OCI-LY3 (cell line): Measurements from ENCODE around the gene ATP11B.

Source experiments
- H2AFZ ChIP-seq: fragments of 200-600, 300-600 bp; shearing (Covaris generic); 2 replicates; pipeline ENCODE4 v1.6.0; 2014; ENCODE audit warnings: antibody characterized with exemption, low read depth, low read length
- H3K27ac ChIP-seq: fragments of 200-600, 300-600 bp; sonication (generic); 2 replicates; pipeline ENCODE4 v1.5.1; 2014; ENCODE audit warnings: mild to moderate bottlenecking, low read length, moderate library complexity, mixed read lengths
- H3K27me3 ChIP-seq: fragments of 200-600, 300-600 bp; sonication (generic); 2 replicates; pipeline ENCODE4 v1.6.1; 2014; ENCODE audit warnings: low read depth, low read length, mixed read lengths
- H3K36me3 ChIP-seq: fragments of 200-600, 300-600 bp; sonication (generic); replicated peaks from 2 replicates; pipeline ENCODE3; 2014; ENCODE audit warnings: low read depth, low read length, mixed read lengths
- H3K4me1 ChIP-seq: fragments of 300-600, 200-600 bp; sonication (generic); 2 replicates; pipeline ENCODE4 v1.6.1; 2014; ENCODE audit warnings: low read length, mixed read lengths
- H3K4me2 ChIP-seq: fragments of 200-600, 300-600 bp; sonication (generic); 2 replicates; pipeline ENCODE4 v1.6.1; 2014; ENCODE audit warnings: low read length, mixed read lengths
- H3K4me3 ChIP-seq: fragments of 300-600, 200-600 bp; sonication (generic); 2 replicates; pipeline ENCODE4 v1.5.1; 2014; ENCODE audit warnings: antibody characterized with exemption, mild to moderate bottlenecking, low read length, moderate library complexity
- H3K79me2 ChIP-seq: fragments of 300-600, 200-600 bp; shearing (Covaris generic); 2 replicates; pipeline ENCODE4 v1.6.1; 2014; ENCODE audit warnings: mild to moderate bottlenecking, low read length, mixed read lengths
- H3K9ac ChIP-seq: fragments of 300-600, 200-600 bp; shearing (Covaris generic); 2 replicates; pipeline ENCODE4 v1.6.0; 2014; ENCODE audit warnings: mild to moderate bottlenecking, low read length, moderate library complexity
- H3K9me3 ChIP-seq: fragments of 200-600, 300-600 bp; shearing (Covaris generic); 2 replicates; pipeline ENCODE4 v1.6.1; 2014; ENCODE audit warnings: low read length, mixed read lengths; ENCODE audit not compliant: insufficient read depth
- H4K20me1 ChIP-seq: fragments of 200-600, 300-600 bp; sonication (generic); 2 replicates; pipeline ENCODE4 v1.6.1; 2016; ENCODE audit warnings: low read length, mixed read lengths; ENCODE audit not compliant: insufficient read depth
- CTCF ChIP-seq: fragments of 200-600, 300-600 bp; sonication (generic); IDR thresholded peaks from 2 replicates; pipeline ENCODE4 v1.5.1; 2014; ENCODE audit warnings: antibody characterized with exemption, low read length, low read depth
- EZH2phosphoT487 ChIP-seq: fragments of 200-600 bp; shearing (Covaris generic); IDR thresholded peaks from 2 replicates; pipeline ENCODE4 v1.6.1; 2018; ENCODE audit warnings: antibody characterized with exemption, mixed run types, low read depth

The ATP11B gene

GRCh38 chr3:182784542-182784941, 8.8 kb upstream of the ATP11B start:
- no peaks in the 10 kb centered on the region for H4K20me1 ChIP-seq
- H3K4me2 ChIP-seq: no peak overlapping the region
- H2AFZ ChIP-seq: no peak overlapping the region
- no peaks in the 10 kb centered on the region for H3K79me2 ChIP-seq
- no peak overlapping the region for H3K4me3 ChIP-seq
- peaks cover 27% of the 10 kb centered on the region for H3K4me1 ChIP-seq
- H3K36me3 ChIP-seq: no peaks in the 10 kb centered on the region
- no peaks in the 10 kb centered on the region for H3K9me3 ChIP-seq
- H3K27ac ChIP-seq: no peak overlapping the region
- H3K27me3 ChIP-seq: 0 out of 2 replicates have a peak, but pooled peaks cover 5% of the 10 kb centered on the region
- TF ChIP-seq CTCF: no peak
- H3K9ac ChIP-seq: no peak overlapping the region

- Histone ChIP-seq H3K36me3 (no peaks in the 10 kb centered on the region), H3K27ac (no peak overlapping the region), H3K9me3 (no peaks in the 10 kb centered on the region), H3K27me3 (0 out of 2 replicates have a peak, but pooled peaks cover 5% of the 10 kb centered on the region), H4K20me1 (no peaks in the 10 kb centered on the region), H3K4me1 (peaks cover 31% of the 10 kb centered on the region), H3K9ac (no peak overlapping the region), H3K4me2 (no peak overlapping the region), H3K4me3 (no peak overlapping the region), H2AFZ (no peak overlapping the region), H3K79me2 (no peaks in the 10 kb centered on the region)
- TF ChIP-seq EZH2phosphoT487 (no peak), CTCF (no peak)
Measured at GRCh38 chr3:182785142-182785541, 8.2 kb upstream of the ATP11B start.

- H3K27ac ChIP-seq: no peak overlapping the region
Measured at GRCh38 chr3:182785756-182786155, 7.5 kb upstream of the ATP11B start.

GRCh38 chr3:182786564-182787196, 6.6 kb upstream of the ATP11B start:
- Histone ChIP-seq H3K27me3 (0 out of 2 replicates have a peak, but pooled peaks cover 5% of the 10 kb centered on the region), H3K4me3 (no peak overlapping the region), H3K9ac (no peak overlapping the region), H3K79me2 (no peaks in the 10 kb centered on the region), H4K20me1 (no peaks in the 10 kb centered on the region), H3K9me3 (no peaks in the 10 kb centered on the region), H3K27ac (no peak overlapping the region), H2AFZ (no peak overlapping the region), H3K4me2 (no peak overlapping the region), H3K36me3 (no peaks in the 10 kb centered on the region), H3K4me1 (peaks cover 31% of the 10 kb centered on the region)
- no peak for TF ChIP-seq CTCF
- TF ChIP-seq EZH2phosphoT487: no peak

More at GRCh38 chr3:182785756-182786155, 7.5 kb upstream of the ATP11B start:
- Histone ChIP-seq H3K79me2 (no peaks in the 10 kb centered on the region), H3K4me2 (no peak overlapping the region), H3K4me3 (no peak overlapping the region), H3K27me3 (0 out of 2 replicates have a peak, but pooled peaks cover 5% of the 10 kb centered on the region), H3K9me3 (no peaks in the 10 kb centered on the region), H3K36me3 (no peaks in the 10 kb centered on the region), H3K9ac (no peak overlapping the region), H2AFZ (no peak overlapping the region), H4K20me1 (no peaks in the 10 kb centered on the region), H3K4me1 (peaks cover 31% of the 10 kb centered on the region)
- TF ChIP-seq EZH2phosphoT487 (no peak), CTCF (no peak)
